Activated T-cell treated with anti-CD3 and anti-CD28 coated beads, Interleukin-2, amount 50 U/mL, for 24 hours (primary cell): ENCODE results near the gene PRODH.
"Not testable (repeated sequence)": the region's sequence is repeated elsewhere in the genome, so short reads cannot be mapped to it uniquely, and the experiment has no call there.

ENCODE experiments used
- DNase-seq: peaks from one replicate; pipeline ENCODE4 v3.0.0-alpha.2; 2020
- H3K27ac Mint-ChIP-seq: 2 replicates; pipeline ENCODE4 v1.8.0; 2020; ENCODE audit warnings: mild to moderate bottlenecking, mixed read lengths
- H3K27me3 Mint-ChIP-seq: 2 replicates; pipeline ENCODE4 v1.8.0; 2020; ENCODE audit warnings: mixed read lengths
- H3K36me3 Mint-ChIP-seq: 2 replicates; pipeline ENCODE4 v1.8.0; 2020; ENCODE audit warnings: low read depth, mixed read lengths
- H3K4me1 Mint-ChIP-seq: 2 replicates; pipeline ENCODE4 v1.8.0; 2020; ENCODE audit warnings: low read depth, mixed read lengths
- H3K4me3 Mint-ChIP-seq: 2 replicates; pipeline ENCODE4 v1.8.0; 2020; ENCODE audit warnings: mild to moderate bottlenecking, moderate library complexity, mixed read lengths
- H3K9me3 Mint-ChIP-seq: 2 replicates; pipeline ENCODE4 v1.8.0; 2020; ENCODE audit warnings: mixed read lengths

PRODH gene

DNA sequence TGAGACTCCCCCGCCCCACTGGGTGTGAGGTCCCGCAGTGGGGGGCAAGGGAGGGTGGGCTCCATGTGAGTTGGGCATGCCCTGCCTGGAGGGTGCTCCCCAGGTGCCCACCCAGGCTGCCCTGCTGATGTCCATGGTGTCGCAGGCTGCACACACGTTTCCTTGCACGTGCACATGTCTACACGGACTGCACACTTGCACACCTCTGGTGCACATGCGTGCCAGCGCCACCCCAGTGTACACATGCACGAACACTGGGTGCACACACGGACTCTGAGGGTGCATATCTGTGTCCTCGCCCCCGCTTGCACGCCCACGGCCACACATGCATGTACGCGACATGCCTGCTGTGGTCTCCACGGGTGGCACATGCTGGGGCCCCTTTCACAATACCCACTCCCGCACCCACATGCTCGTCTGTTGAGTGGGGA is 35.2 kb upstream of the PRODH start:
- H3K4me3 Mint-ChIP-seq, result peak overlapping the region; percentile 68
- no peak overlapping the region for H3K27ac Mint-ChIP-seq

GRCh38 chr22:18970948-18971315 is 34.8 kb upstream of the PRODH start:
- peak; percentile 41 for DNase-seq
- Mint-ChIP-seq H3K4me3 (peak overlapping the region; percentile 68), H3K9me3 (no peaks in the 10 kb centered on the region), H3K27me3 (peaks cover 9% of the 10 kb centered on the region), H3K4me1 (peaks cover 3% of the 10 kb centered on the region), H3K36me3 (no peaks in the 10 kb centered on the region), H3K27ac (no peak overlapping the region)

More for the DNA sequence above, 35.2 kb upstream of the PRODH start:
- DNase-seq, result no peak
- Mint-ChIP-seq H3K4me1 (peaks cover 3% of the 10 kb centered on the region), H3K36me3 (no peaks in the 10 kb centered on the region), H3K27me3 (peaks cover 9% of the 10 kb centered on the region), H3K9me3 (no peaks in the 10 kb centered on the region)

GRCh38 chr22:18970176-18970947 is 34.3 kb upstream of the PRODH start:
- H3K9me3 Mint-ChIP-seq, result no peaks in the 10 kb centered on the region
- peak overlapping the region; percentile 49 for H3K4me3 Mint-ChIP-seq
- peak; percentile 56 for DNase-seq
- no peaks in the 10 kb centered on the region for H3K36me3 Mint-ChIP-seq
- H3K27me3 Mint-ChIP-seq, result peaks cover 9% of the 10 kb centered on the region
- H3K27ac Mint-ChIP-seq, result no peak overlapping the region
- H3K4me1 Mint-ChIP-seq, result peaks cover 3% of the 10 kb centered on the region

DNA sequence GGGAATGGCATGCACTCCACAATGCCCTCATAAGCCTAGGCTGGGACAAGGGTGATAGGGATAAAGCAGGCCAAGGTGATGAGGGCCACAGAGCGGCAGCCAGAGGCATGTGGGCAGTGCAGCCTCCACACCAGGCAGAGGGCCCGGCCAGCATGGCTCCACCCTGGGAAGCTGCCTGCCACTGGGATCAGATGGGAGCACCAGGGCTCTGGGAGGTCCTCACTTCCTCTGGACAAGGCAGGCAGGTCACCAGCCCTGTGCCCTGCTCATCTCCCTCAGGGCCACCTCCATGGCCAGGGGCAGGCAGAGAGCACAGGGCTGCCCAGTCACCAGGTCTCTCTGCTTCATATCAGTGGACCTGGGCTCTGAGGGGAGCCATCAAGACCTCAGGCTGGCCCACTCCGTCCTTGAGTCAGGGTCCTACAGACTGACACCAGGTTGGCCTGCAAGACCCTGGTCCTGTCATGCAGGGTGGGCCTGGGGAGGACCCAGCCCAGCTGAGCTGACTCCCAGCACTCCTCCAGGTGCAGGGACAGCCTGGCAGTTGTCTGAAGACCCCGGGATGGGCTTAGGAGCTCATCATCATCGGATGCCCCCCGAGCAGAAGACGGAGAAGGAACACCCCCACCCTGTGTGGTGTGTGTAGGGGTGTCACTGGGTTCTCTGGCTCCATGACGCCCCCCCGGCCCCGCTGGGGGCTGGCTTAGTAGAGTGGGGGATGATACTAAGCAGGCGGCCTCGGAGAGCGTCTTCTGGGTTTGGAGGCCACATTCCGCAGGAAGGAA is 33.3 kb upstream of the PRODH start:
- DNase-seq, H3K36me3 Mint-ChIP-seq, H3K4me1 Mint-ChIP-seq, H3K9me3 Mint-ChIP-seq, H3K27me3 Mint-ChIP-seq, H3K27ac Mint-ChIP-seq: not testable (repeated sequence)
- H3K4me3 Mint-ChIP-seq, result peak overlapping the region; percentile 52

GRCh38 chr22:18968011-18968749 is 32.1 kb upstream of the PRODH start:
- Mint-ChIP-seq H3K4me1 (peaks cover 3% of the 10 kb centered on the region), H3K9me3 (no peaks in the 10 kb centered on the region), H3K27ac (no peak overlapping the region), H3K36me3 (no peaks in the 10 kb centered on the region), H3K4me3 (no peak overlapping the region), H3K27me3 (peaks cover 9% of the 10 kb centered on the region)
- DNase-seq, result no peak

- H3K27ac Mint-ChIP-seq, H3K27me3 Mint-ChIP-seq, H3K36me3 Mint-ChIP-seq, H3K9me3 Mint-ChIP-seq, H3K4me3 Mint-ChIP-seq, H3K4me1 Mint-ChIP-seq: not testable (repeated sequence)
- DNase-seq, result peak; percentile 20
These were observed 31.4 kb upstream of the PRODH start for GRCh38 chr22:18967391-18968010.

DNA sequence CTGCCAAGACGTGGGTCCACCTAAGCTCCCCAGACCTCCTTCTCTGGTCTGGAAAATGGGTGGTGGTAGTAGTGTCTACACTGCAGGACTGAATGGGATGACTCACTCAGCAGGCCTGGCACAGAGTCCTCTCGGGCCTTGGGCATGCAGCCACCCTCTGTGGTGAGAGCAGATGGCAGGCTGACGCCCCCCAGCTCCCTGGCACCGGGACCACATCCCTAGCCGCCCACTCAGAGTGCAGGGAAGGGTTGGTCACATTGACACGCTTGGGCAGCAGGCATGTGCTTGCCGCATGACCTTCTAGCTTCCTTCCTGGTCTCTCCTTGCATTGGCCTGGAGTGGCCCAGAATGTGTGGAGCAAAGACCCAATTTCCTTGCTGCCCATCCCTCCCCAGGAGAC is 30.7 kb upstream of the PRODH start:
- H3K27me3 Mint-ChIP-seq, result peaks cover 8% of the 10 kb centered on the region
- no peak overlapping the region for H3K4me3 Mint-ChIP-seq
- no peaks in the 10 kb centered on the region for H3K9me3 Mint-ChIP-seq
- no peak overlapping the region for H3K27ac Mint-ChIP-seq
- peak; percentile 23 for DNase-seq
- H3K4me1 Mint-ChIP-seq, result peaks cover 3% of the 10 kb centered on the region
- no peaks in the 10 kb centered on the region for H3K36me3 Mint-ChIP-seq

- Mint-ChIP-seq H3K27me3 (peaks cover 5% of the 10 kb centered on the region), H3K27ac (no peak overlapping the region), H3K36me3 (no peaks in the 10 kb centered on the region), H3K9me3 (no peaks in the 10 kb centered on the region), H3K4me1 (peaks cover 3% of the 10 kb centered on the region), H3K4me3 (no peak overlapping the region)
- DNase-seq, result peak; percentile 22
These were observed 29.7 kb upstream of the PRODH start for GRCh38 chr22:18965526-18966421.

GRCh38 chr22:18964501-18965265 is 28.6 kb upstream of the PRODH start:
- H3K27ac Mint-ChIP-seq, H3K9me3 Mint-ChIP-seq, H3K4me3 Mint-ChIP-seq, H3K36me3 Mint-ChIP-seq, H3K4me1 Mint-ChIP-seq, H3K27me3 Mint-ChIP-seq: not testable (repeated sequence)
- DNase-seq, result peak; percentile 19

- not testable (repeated sequence) for H3K9me3 Mint-ChIP-seq, H3K36me3 Mint-ChIP-seq, H3K4me1 Mint-ChIP-seq, H3K27me3 Mint-ChIP-seq, H3K4me3 Mint-ChIP-seq, H3K27ac Mint-ChIP-seq
- peak; percentile 22 for DNase-seq
These were observed 28.0 kb upstream of the PRODH start for GRCh38 chr22:18964051-18964450.

GRCh38 chr22:18962308-18962635 is 26.2 kb upstream of the PRODH start:
- Mint-ChIP-seq H3K27me3 (no peaks in the 10 kb centered on the region), H3K4me1 (peaks cover 2% of the 10 kb centered on the region), H3K9me3 (no peaks in the 10 kb centered on the region), H3K4me3 (no peak overlapping the region), H3K27ac (no peak overlapping the region), H3K36me3 (no peaks in the 10 kb centered on the region)
- DNase-seq, result no peak

GRCh38 chr22:18961632-18962307 is 25.7 kb upstream of the PRODH start:
- not testable (repeated sequence) for H3K9me3 Mint-ChIP-seq, DNase-seq, H3K27ac Mint-ChIP-seq, H3K27me3 Mint-ChIP-seq, H3K4me3 Mint-ChIP-seq, H3K36me3 Mint-ChIP-seq, H3K4me1 Mint-ChIP-seq

- H3K4me1 Mint-ChIP-seq, H3K27me3 Mint-ChIP-seq, H3K27ac Mint-ChIP-seq, H3K36me3 Mint-ChIP-seq, H3K9me3 Mint-ChIP-seq, H3K4me3 Mint-ChIP-seq: not testable (repeated sequence)
- DNase-seq, result peak; percentile 25
These were observed 25.1 kb upstream of the PRODH start for GRCh38 chr22:18961201-18961600.
